Measurements from ENCODE around the gene SNN. TPM values are rescaled to one million over a fixed set of nuclear protein-coding genes. Genes with fewer than 3 reads are reported as not detected.
A peak's percentile ranks its signal among the peaks of the same experiment; 100 is the strongest.

SNN gene
- total RNA-seq, 1 donor from 2014 or later: 38.3 TPM

GRCh38 chr16:11717811-11718210 is 49.6 kb downstream of the SNN start:
- Mint-ChIP-seq H3K4me1 (no peaks in the 10 kb centered on the region), H3K36me3 (peaks cover 15% of the 10 kb centered on the region), H3K9me3 (no peaks in the 10 kb centered on the region), H3K27me3 (ENCODE audit: low read depth) (no peaks in the 10 kb centered on the region), H3K4me3 (no peak overlapping the region), H3K27ac (peak overlapping the region; percentile 22)
- TF ChIP-seq CTCF (IDR thresholded peaks at IDR 0.05; ENCODE audit: unreplicated experiment): no peak
- no peak for DNase-seq (ENCODE audit: low spot score in 2 of 2, unreplicated experiment in 2 of 2)

GRCh38 chr16:11719171-11719570 is 50.9 kb downstream of the SNN start:
- Mint-ChIP-seq H3K27ac (no peak overlapping the region), H3K4me1 (no peaks in the 10 kb centered on the region), H3K27me3 (ENCODE audit: low read depth) (no peaks in the 10 kb centered on the region), H3K36me3 (peaks cover 15% of the 10 kb centered on the region), H3K4me3 (no peak overlapping the region), H3K9me3 (no peaks in the 10 kb centered on the region)
- TF ChIP-seq CTCF (IDR thresholded peaks at IDR 0.05; ENCODE audit: unreplicated experiment): no peak
- DNase-seq (ENCODE audit: low spot score in 2 of 2, unreplicated experiment in 2 of 2): no peak

- H3K36me3 Mint-ChIP-seq: peaks cover 12% of the 10 kb centered on the region
- no peak overlapping the region for H3K4me3 Mint-ChIP-seq
- no peak for DNase-seq (ENCODE audit: low spot score in 2 of 2, unreplicated experiment in 2 of 2)
- no peaks in the 10 kb centered on the region for H3K27me3 Mint-ChIP-seq (ENCODE audit: low read depth)
- no peaks in the 10 kb centered on the region for H3K9me3 Mint-ChIP-seq
- no peak overlapping the region for H3K27ac Mint-ChIP-seq
- no peak for TF ChIP-seq CTCF (IDR thresholded peaks at IDR 0.05; ENCODE audit: unreplicated experiment)
- no peaks in the 10 kb centered on the region for H3K4me1 Mint-ChIP-seq
These were observed 51.5 kb downstream of the SNN start for GRCh38 chr16:11719762-11720161.

GRCh38 chr16:11721781-11722467 is 53.7 kb downstream of the SNN start:
- H3K4me1 Mint-ChIP-seq: no peaks in the 10 kb centered on the region
- no peak overlapping the region for H3K4me3 Mint-ChIP-seq
- peaks cover 17% of the 10 kb centered on the region for H3K36me3 Mint-ChIP-seq
- H3K27ac Mint-ChIP-seq: peak overlapping the region; percentile 4
- H3K9me3 Mint-ChIP-seq: no peaks in the 10 kb centered on the region
- DNase-seq (ENCODE audit: low spot score in 2 of 2, unreplicated experiment in 2 of 2): no peak
- H3K27me3 Mint-ChIP-seq (ENCODE audit: low read depth): no peaks in the 10 kb centered on the region
- no peak for TF ChIP-seq CTCF (IDR thresholded peaks at IDR 0.05; ENCODE audit: unreplicated experiment)

- no peak for TF ChIP-seq CTCF (IDR thresholded peaks at IDR 0.05; ENCODE audit: unreplicated experiment)
- DNase-seq (ENCODE audit: low spot score in 2 of 2, unreplicated experiment in 2 of 2): no peak
- H3K4me1 Mint-ChIP-seq: no peaks in the 10 kb centered on the region
- H3K9me3 Mint-ChIP-seq: no peaks in the 10 kb centered on the region
- H3K27me3 Mint-ChIP-seq (ENCODE audit: low read depth): no peaks in the 10 kb centered on the region
- H3K36me3 Mint-ChIP-seq: peaks cover 18% of the 10 kb centered on the region
- H3K4me3 Mint-ChIP-seq: no peak overlapping the region
- no peak overlapping the region for H3K27ac Mint-ChIP-seq
These were observed 54.2 kb downstream of the SNN start for GRCh38 chr16:11722468-11722808.

- H3K36me3 Mint-ChIP-seq: peaks cover 16% of the 10 kb centered on the region
- H3K9me3 Mint-ChIP-seq: no peaks in the 10 kb centered on the region
- no peaks in the 10 kb centered on the region for H3K27me3 Mint-ChIP-seq (ENCODE audit: low read depth)
- no peak overlapping the region for H3K27ac Mint-ChIP-seq
- H3K4me1 Mint-ChIP-seq: no peaks in the 10 kb centered on the region
- no peak overlapping the region for H3K4me3 Mint-ChIP-seq
- no peak for DNase-seq (ENCODE audit: low spot score in 2 of 2, unreplicated experiment in 2 of 2)
- TF ChIP-seq CTCF (IDR thresholded peaks at IDR 0.05; ENCODE audit: unreplicated experiment): no peak
These were observed 57.2 kb downstream of the SNN start for GRCh38 chr16:11725457-11725856.

Measured in mesothelial cell of epicardium (in vitro differentiated cells).